Left lung (tissue), 10 donors: Measurements from ENCODE around the gene AMIGO2. TPM values are rescaled to one million over a fixed set of nuclear protein-coding genes. Genes with fewer than 3 reads are reported as not detected.
A peak's percentile ranks its signal among the peaks of the same experiment; 100 is the strongest.

ENCODE experiments used
- ATAC-seq: fragments of 200-7000 bp; cut with Tn5 transposase; one replicate; pipeline ENCODE4 v1.9.1; 2020; ENCODE audit warnings: moderate library complexity
- DNase-seq, 4 donors: peaks; one replicate each; pipeline ENCODE4 v3.0.0-alpha.2; 2013 to 2020
- H3K27ac ChIP-seq, 2 donors: fragments of 200-600 bp; sonication (generic) in 1 of 2; one replicate each; pipeline versions ENCODE4 v1.5.0 to v1.8.0; 2020 to 2021
- H3K27me3 ChIP-seq, 2 donors: fragments of 200-600 bp; sonication (generic) in 1 of 2; one replicate each; pipeline versions ENCODE4 v1.5.0 to v1.8.0; 2020 to 2021
- H3K36me3 ChIP-seq, 2 donors: fragments of 200-600 bp; sonication (generic) in 1 of 2; one replicate each; pipeline versions ENCODE4 v1.5.0 to v1.8.0; 2020 to 2021
- H3K4me1 ChIP-seq, 2 donors: fragments of 200-600 bp; one replicate each; pipeline ENCODE4 v1.8.0; 2021
- H3K4me3 ChIP-seq, 2 donors: fragments of 200-600 bp; sonication (generic) in 1 of 2; one replicate each; pipeline versions ENCODE4 v1.5.0 to v1.8.0; 2020 to 2021; ENCODE audit warnings: mild to moderate bottlenecking in 1 of 2
- H3K9me3 ChIP-seq, 2 donors: fragments of 200-600 bp; sonication (generic) in 1 of 2; one replicate each; pipeline versions ENCODE4 v1.5.0 to v1.8.0; 2020 to 2021
- intact Hi-C, 2 donors: fragments of 100-400 bp; cut with DNase I; formaldehyde crosslinking; loops; one replicate each; pipeline versions ENCODE4 v1.11.2 to v1.14.2; 2022
- polyA plus RNA-seq, 6 donors: library from polyadenylated mRNA; unstranded; fragments of 120-200 nt; gene quantifications; one replicate each; pipeline ENCODE4 v1.2.1, GENCODE V29; 2013; ENCODE audit not compliant: insufficient read length in 6 of 6
- total RNA-seq, 2 donors: library from RNA; stranded (reverse); fragmentation: NEBNext Ultra II Directional; extraction: Animal tissue kit (Norgen Biotek cat#: 25700); gene quantifications; one replicate each; pipeline ENCODE4 v1.2.1, GENCODE V29; 2021
- TF ChIP-seq, protein P1 (sequence below), 2 donors: fragments of 200-600 bp; sonication (generic) in 1 of 2; IDR thresholded peaks; one replicate each; pipeline versions ENCODE4 v1.5.0 to v1.8.0; 2021; ENCODE audit warnings: antibody characterized with exemption in 2 of 2
- donor health status: DM: no; HTN: yes; CAD: no.
- donor health status: DM: no; HTN: no; CAD: no.

The AMIGO2 gene
- total and polyA plus RNA-seq, 8 donors, result 2.4 to 17.6 (median 3.1) TPM

DNA sequence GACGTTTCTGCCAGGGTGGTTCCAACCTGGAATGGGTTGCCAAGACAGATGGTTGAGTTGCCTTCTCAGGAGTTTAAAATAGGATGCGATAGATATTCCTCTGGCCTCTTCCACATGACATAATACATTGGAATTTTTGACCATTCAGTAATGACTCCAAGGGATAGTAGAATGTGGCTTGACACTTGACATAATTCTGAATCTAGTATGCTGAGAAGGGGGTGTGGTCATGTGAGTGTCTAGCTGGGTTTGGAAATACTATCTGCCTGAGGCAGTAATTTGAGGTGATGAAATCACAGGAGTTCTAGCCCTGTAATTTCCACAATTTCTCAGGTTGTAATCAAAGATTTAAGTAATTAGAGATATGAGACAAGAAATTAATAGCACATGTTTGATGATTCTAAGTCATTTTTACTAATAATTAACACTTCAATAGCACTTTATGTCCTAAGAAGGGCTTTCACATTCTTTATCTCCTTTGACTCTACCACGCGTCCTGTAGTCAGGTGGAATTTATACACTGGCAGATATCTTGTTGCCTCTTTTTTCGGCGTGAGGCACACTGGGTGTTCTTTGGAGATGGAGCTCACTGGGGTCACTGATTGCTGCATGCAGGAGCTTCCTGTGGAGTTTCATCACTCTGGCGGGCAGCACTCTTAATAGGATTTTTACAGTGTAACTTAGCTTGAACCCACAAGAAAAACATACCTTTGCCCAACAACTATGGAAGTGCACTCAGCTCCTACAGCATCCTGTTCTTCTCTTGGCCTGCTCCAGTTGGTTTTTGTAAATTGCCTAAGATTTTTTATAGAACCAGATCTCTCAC lies 3.2 kb upstream of the AMIGO2 start:
- H3K9me3 ChIP-seq, result no peaks in the 10 kb centered on the region
- H3K4me1 ChIP-seq, result peaks cover 5 to 75% of the 10 kb centered on the region in 2 donors
- ATAC-seq, result peak; percentile 15
- no peak for DNase-seq
- H3K4me3 ChIP-seq, result no peak overlapping the region
- intact Hi-C loops, result no loop called here
- peaks cover 0 to 15% of the 10 kb centered on the region in 2 donors for H3K27me3 ChIP-seq
- H3K27ac ChIP-seq, result peak overlapping the region in 1 of 2 donors; percentile 53
- TF ChIP-seq, protein P1, sequence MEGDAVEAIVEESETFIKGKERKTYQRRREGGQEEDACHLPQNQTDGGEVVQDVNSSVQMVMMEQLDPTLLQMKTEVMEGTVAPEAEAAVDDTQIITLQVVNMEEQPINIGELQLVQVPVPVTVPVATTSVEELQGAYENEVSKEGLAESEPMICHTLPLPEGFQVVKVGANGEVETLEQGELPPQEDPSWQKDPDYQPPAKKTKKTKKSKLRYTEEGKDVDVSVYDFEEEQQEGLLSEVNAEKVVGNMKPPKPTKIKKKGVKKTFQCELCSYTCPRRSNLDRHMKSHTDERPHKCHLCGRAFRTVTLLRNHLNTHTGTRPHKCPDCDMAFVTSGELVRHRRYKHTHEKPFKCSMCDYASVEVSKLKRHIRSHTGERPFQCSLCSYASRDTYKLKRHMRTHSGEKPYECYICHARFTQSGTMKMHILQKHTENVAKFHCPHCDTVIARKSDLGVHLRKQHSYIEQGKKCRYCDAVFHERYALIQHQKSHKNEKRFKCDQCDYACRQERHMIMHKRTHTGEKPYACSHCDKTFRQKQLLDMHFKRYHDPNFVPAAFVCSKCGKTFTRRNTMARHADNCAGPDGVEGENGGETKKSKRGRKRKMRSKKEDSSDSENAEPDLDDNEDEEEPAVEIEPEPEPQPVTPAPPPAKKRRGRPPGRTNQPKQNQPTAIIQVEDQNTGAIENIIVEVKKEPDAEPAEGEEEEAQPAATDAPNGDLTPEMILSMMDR (IDR thresholded peaks at IDR 0.05), result no peak
- H3K36me3 ChIP-seq, result no peaks in the 10 kb centered on the region

DNA sequence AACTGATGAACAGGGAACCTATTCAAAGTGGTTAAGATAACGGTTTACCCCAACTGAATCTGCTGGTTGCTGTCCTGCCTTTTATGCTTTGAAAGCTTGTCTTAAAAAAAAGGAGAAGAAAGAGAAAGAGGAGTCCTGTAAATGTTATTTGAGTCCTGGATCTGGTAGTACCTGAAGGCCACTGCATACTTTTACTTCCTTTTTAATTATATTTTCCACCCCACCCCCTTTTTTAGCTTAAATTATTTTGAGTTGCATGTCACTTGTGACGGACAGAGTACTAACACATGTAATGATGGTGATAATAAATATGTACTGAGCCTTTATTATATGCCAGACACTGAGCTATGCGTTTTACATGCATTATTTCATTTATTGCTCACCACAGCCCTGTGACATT lies 2.5 kb upstream of the AMIGO2 start:
- intact Hi-C loops, result no loop called here
- Histone ChIP-seq H3K27ac (peak overlapping the region in 1 of 2 donors; percentile 92), H3K36me3 (no peaks in the 10 kb centered on the region), H3K9me3 (no peaks in the 10 kb centered on the region), H3K4me3 (no peak overlapping the region), H3K27me3 (peaks cover 0 to 22% of the 10 kb centered on the region in 2 donors), H3K4me1 (peaks cover 6 to 82% of the 10 kb centered on the region in 2 donors)
- ATAC-seq (no peak), DNase-seq (no peak)
- TF ChIP-seq, protein P1 (IDR thresholded peaks at IDR 0.05), result no peak

DNA sequence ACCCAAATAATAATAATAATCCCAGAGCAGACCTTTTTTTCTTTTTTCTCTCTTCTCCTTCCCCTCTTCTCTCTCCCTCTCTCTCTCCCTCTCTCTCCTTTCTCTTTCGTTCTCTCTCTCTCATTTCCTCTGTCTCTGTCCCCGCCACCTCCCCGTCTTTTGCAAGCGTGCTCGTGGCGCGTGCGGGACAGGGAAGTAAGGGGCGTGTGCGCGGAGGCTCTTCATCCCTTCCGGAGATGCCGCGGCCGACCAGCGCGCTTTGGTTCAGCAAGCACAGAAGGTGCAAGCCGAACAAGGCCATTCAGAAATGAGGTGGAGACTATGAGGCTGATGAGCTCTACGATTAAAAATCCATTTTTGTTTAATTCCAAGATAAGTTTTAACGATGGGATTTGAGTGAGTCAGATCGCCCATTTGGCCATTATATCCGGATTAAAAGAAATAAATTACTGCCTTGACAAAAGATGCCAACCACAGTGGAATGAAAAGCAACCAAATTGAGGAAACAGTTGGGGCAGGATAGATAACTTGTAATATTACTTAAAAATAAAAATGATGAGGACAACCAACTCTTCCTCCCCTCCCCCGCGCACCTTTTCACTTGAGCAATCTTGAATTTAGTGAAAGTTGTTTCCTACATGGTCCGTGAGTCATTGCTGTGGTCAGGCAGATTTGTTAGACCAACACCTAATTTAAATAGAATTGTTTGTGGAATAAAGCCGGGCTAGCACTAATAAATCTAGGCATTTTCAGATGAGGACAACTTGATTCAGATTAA lies 1.2 kb upstream of the AMIGO2 start:
- DNase-seq, result peak in 3 of 4 donors; percentile 32 to 94 (median 76)
- peak; percentile 46 for ATAC-seq
- H3K4me1 ChIP-seq, result peaks cover 8 to 72% of the 10 kb centered on the region in 2 donors
- no peaks in the 10 kb centered on the region for H3K36me3 ChIP-seq
- H3K27me3 ChIP-seq, result peaks cover 0 to 23% of the 10 kb centered on the region in 2 donors
- no peaks in the 10 kb centered on the region for H3K9me3 ChIP-seq
- peak overlapping the region; percentile 88 to 92 for H3K27ac ChIP-seq
- TF ChIP-seq, protein P1 (IDR thresholded peaks at IDR 0.05), result no peak
- H3K4me3 ChIP-seq, result peak overlapping the region; percentile 61 to 72
- intact Hi-C loops, result no loop called here

DNA sequence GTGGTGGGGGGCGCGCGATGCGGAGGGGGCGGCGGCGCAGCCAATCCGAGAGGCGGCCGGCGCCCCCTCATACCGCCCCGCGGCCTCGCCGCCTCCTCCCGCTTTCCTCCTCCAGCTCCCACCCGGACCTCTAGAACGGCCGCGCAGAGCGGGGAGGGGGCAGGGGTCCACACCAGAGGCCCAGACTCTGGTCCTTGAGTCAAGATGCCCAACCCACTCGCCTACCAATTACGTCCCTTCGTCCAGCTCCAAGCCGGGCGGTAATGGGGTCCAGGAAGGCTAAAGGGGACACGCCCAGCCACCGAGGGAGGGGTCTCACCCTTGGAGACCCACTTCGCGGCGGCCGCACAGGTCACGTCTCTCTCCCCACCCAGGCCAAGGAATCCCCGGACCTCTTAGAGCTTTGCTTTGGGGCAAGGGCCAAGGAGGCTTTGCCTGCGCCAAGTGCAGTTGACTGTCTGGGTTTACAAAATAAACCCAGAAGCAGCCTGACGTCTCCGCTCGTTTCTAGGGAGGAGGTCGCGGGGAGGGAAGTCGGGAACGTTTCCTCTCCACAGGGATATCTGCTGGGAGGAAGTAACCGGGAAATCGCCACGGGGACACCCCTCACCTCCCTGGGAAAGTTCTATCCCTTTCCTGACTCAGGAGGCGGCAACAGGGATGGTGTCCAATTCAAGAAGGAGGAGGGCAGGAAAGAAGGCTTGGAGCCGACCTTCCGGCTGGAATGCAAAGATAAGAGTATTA lies 394 bp upstream of the AMIGO2 start:
- ATAC-seq (peak; percentile 63), DNase-seq (peak; percentile 45 to 86 (median 62))
- no peaks in the 10 kb centered on the region for H3K36me3 ChIP-seq
- intact Hi-C loops, result no loop called here
- TF ChIP-seq, protein P1 (IDR thresholded peaks at IDR 0.05), result no peak
- peak overlapping the region; percentile 88 to 92 for H3K27ac ChIP-seq
- peaks cover 0 to 23% of the 10 kb centered on the region in 2 donors for H3K27me3 ChIP-seq
- H3K4me1 ChIP-seq, result peaks cover 8 to 64% of the 10 kb centered on the region in 2 donors
- H3K9me3 ChIP-seq, result no peaks in the 10 kb centered on the region
- peak overlapping the region; percentile 61 to 72 for H3K4me3 ChIP-seq
